ENCODE data around the gene PDE4B.

GRCh38 chr1:65997693-65998092 is 205.0 kb downstream of the PDE4B start:
- no peak for TF ChIP-seq CTCF (IDR thresholded peaks at IDR 0.05)
- TF ChIP-seq POLR2A (IDR thresholded peaks at IDR 0.05), result no peak
